A549 (cell line): Measurements from ENCODE around the gene WFIKKN1. TPM values are rescaled to one million over a fixed set of nuclear protein-coding genes. Genes with fewer than 3 reads are reported as not detected.

Experiments
- ATAC-seq, 2 experiments: fragments of 200-7000 bp in 1 of 2; fragments of >200 bp in 1 of 2; cut with Nextera tagmentation in 1 of 2; cut with Tn5 transposase in 1 of 2; 3 replicates each; pipeline versions ENCODE4 v1.8.0 to v1.9.1; 2018 to 2020; ENCODE audit warnings: mild to moderate bottlenecking in 1 of 2, moderate library complexity in 1 of 2
- CTCF ChIA-PET: fragments of 300-600 bp; sonication (Branson Sonifier 250); formaldehyde crosslinking; extraction: SDS; loops from one replicate; lab custom pipeline; 2021; ENCODE audit warnings: antibody characterized with exemption, inconsistent platforms; lab: Yijun Ruan, JAX
- POLR2A ChIA-PET: fragments of 350-600 bp; formaldehyde crosslinking; extraction: SDS; loops from one replicate; lab custom pipeline; 2021; ENCODE audit warnings: antibody characterized with exemption, inconsistent platforms; lab: Yijun Ruan, JAX
- DNase-seq, 2 experiments: peaks; one replicate each; pipeline versions ENCODE4 v3.0.0 to v3.0.0-alpha.2; 2011 to 2016; ENCODE audit warnings: low read depth in 1 of 2, low spot score in 1 of 2
- FAIRE-seq: peaks from 2 replicates; lab custom pipeline; 2011; peaks lifted over from hg19 to GRCh38; lab: Jason Lieb, UNC
- H3K27ac ChIP-seq, 2 experiments: fragments of >200 bp; sonication (Bioruptor Twin); formaldehyde crosslinking; 3 replicates each; pipeline ENCODE4 v1.5.1; 2016 to 2017
- H3K4me1 ChIP-seq: fragments of >200 bp; sonication (Bioruptor Twin); formaldehyde crosslinking; 3 replicates; pipeline ENCODE4 v1.6.1; 2016
- H3K4me2 ChIP-seq: fragments of >200 bp; sonication (Bioruptor Twin); formaldehyde crosslinking; 3 replicates; pipeline ENCODE4 v1.6.1; 2016
- H3K4me3 ChIP-seq: fragments of >200 bp; sonication (Bioruptor Twin); formaldehyde crosslinking; 3 replicates; pipeline ENCODE4 v1.5.1; 2016
- H3K9me3 ChIP-seq: fragments of >200 bp; sonication (Bioruptor Twin); formaldehyde crosslinking; 3 replicates; pipeline ENCODE4 v1.6.1; 2016
- BCL3 ChIP-seq: fragments of >200 bp; sonication (Bioruptor Twin); formaldehyde crosslinking; IDR thresholded peaks from 3 replicates; pipeline ENCODE4 v1.6.1; 2016
- BHLHE40 ChIP-seq: IDR thresholded peaks from 2 replicates; pipeline ENCODE4 v1.6.1; 2012; ENCODE audit warnings: low read depth, low read length, inconsistent platforms
- CBX2 ChIP-seq: fragments of 200-600 bp; sonication (generic); IDR thresholded peaks from 2 replicates; pipeline ENCODE4 v1.6.1; 2016; ENCODE audit warnings: low read depth, mild to moderate bottlenecking, borderline replicate concordance
- CEBPB ChIP-seq, 2 experiments: fragments of >200 bp in 1 of 2; sonication (Bioruptor Twin) in 1 of 2; formaldehyde crosslinking in 1 of 2; IDR thresholded peaks; 2 replicates each; pipeline ENCODE4 v1.6.1; 2012 to 2016
- EHMT2 ChIP-seq: fragments of 200-600 bp; sonication (generic); IDR thresholded peaks from 2 replicates; pipeline ENCODE4 v1.6.1; 2016; ENCODE audit warnings: antibody characterized with exemption, low read depth, mild to moderate bottlenecking, moderate library complexity
- GATA3 ChIP-seq: IDR thresholded peaks from 2 replicates; pipeline ENCODE4 v1.6.1; 2012; ENCODE audit warnings: borderline replicate concordance
- HDAC2 ChIP-seq: fragments of 200-600 bp; sonication (generic); IDR thresholded peaks from 2 replicates; pipeline ENCODE4 v1.6.1; 2016
- HEYL ChIP-seq: fragments of 250-450 bp; sonication (Bioruptor Pico); IDR thresholded peaks from 2 replicates; pipeline ENCODE4 v1.8.0; 2021; ENCODE audit warnings: mild to moderate bottlenecking, moderate library complexity
- HOXA7 ChIP-seq: fragments of 250-450 bp; sonication (Bioruptor Pico); IDR thresholded peaks from 2 replicates; pipeline ENCODE4 v1.5.0; 2020; ENCODE audit warnings: mild to moderate bottlenecking, moderate library complexity
- HOXB13 ChIP-seq: fragments of 250-450 bp; sonication (Bioruptor Pico); IDR thresholded peaks from 2 replicates; pipeline ENCODE4 v1.5.0; 2020; ENCODE audit warnings: low read depth, mild to moderate bottlenecking, moderate library complexity
- JUN ChIP-seq, 2 experiments: fragments of >200 bp; sonication (Bioruptor Twin); formaldehyde crosslinking; IDR thresholded peaks; 2 replicates in 1 of 2; 3 replicates in 1 of 2; pipeline ENCODE4 v1.6.1; 2016 to 2017
- JUNB ChIP-seq: fragments of >200 bp; sonication (Bioruptor Twin); formaldehyde crosslinking; IDR thresholded peaks from 2 replicates; pipeline ENCODE4 v1.6.1; 2016
- KDM5A ChIP-seq: fragments of 200-600 bp; sonication (generic); IDR thresholded peaks from 2 replicates; pipeline ENCODE4 v1.6.1; 2016; ENCODE audit warnings: antibody characterized with exemption, mild to moderate bottlenecking
- MAX ChIP-seq: IDR thresholded peaks from 2 replicates; pipeline ENCODE4 v1.6.1; 2012
- MAZ ChIP-seq: fragments of 150-350 bp; IDR thresholded peaks from 2 replicates; pipeline ENCODE4 v1.6.1; 2014; ENCODE audit warnings: antibody characterized with exemption, low read depth, low read length, borderline replicate concordance
- NFE2L2 ChIP-seq: fragments of 150-350 bp; conservative IDR thresholded peaks from 2 replicates; pipeline ENCODE4 v1.6.1; 2014; ENCODE audit warnings: low read length
- NPAS2 ChIP-seq: fragments of 250-450 bp; sonication (Bioruptor Pico); IDR thresholded peaks from 2 replicates; pipeline ENCODE4 v1.8.0; 2022; ENCODE audit warnings: mild to moderate bottlenecking, moderate library complexity, borderline replicate concordance
- NR3C1 ChIP-seq: fragments of >200 bp; sonication (Bioruptor Twin); formaldehyde crosslinking; IDR thresholded peaks from 3 replicates; pipeline ENCODE4 v1.6.1; 2017
- PBX3 ChIP-seq: IDR thresholded peaks from 2 replicates; pipeline ENCODE4 v1.6.1; 2012
- PHF8 ChIP-seq: fragments of 200-600 bp; sonication (generic); IDR thresholded peaks from 2 replicates; pipeline ENCODE4 v1.6.1; 2016; ENCODE audit warnings: low read depth, mild to moderate bottlenecking, antibody characterized with exemption, moderate library complexity, borderline replicate concordance
- POLR2AphosphoS2 ChIP-seq: conservative IDR thresholded peaks from 2 replicates; pipeline ENCODE4 v1.6.1; 2012; ENCODE audit warnings: low read length, improper control_type of control experiment, inconsistent platforms
- RAD21 ChIP-seq, 2 experiments: fragments of >200 bp in 1 of 2; sonication (Bioruptor Twin) in 1 of 2; formaldehyde crosslinking in 1 of 2; IDR thresholded peaks in 1 of 2; conservative IDR thresholded peaks in 1 of 2; 2 replicates in 1 of 2; 3 replicates in 1 of 2; pipeline ENCODE4 v1.6.1; 2012 to 2018; ENCODE audit warnings: inconsistent platforms in 1 of 2
- RFX5 ChIP-seq: fragments of 450-650 bp; IDR thresholded peaks from 2 replicates; pipeline ENCODE4 v1.7.1; 2014; ENCODE audit warnings: antibody characterized with exemption, mild to moderate bottlenecking, moderate library complexity
- SREBF2 ChIP-seq: fragments of 450-650 bp; IDR thresholded peaks from 2 replicates; pipeline ENCODE4 v1.6.1; 2014; ENCODE audit warnings: mild to moderate bottlenecking, moderate library complexity
- ZNF302 ChIP-seq: fragments of 250-450 bp; sonication (Bioruptor Pico); IDR thresholded peaks from 2 replicates; pipeline ENCODE4 v1.9.0; 2021; ENCODE audit warnings: inconsistent platforms, mild to moderate bottlenecking, moderate library complexity
- ZSCAN20 ChIP-seq: fragments of 250-450 bp; sonication (Bioruptor Pico); IDR thresholded peaks from 2 replicates; pipeline ENCODE4 v1.8.0; 2022; ENCODE audit warnings: mild to moderate bottlenecking, moderate library complexity
- WGBS: methylation state at CpG from one replicate; pipeline ENCODE4 v1.1.6; 2017; ENCODE audit errors: missing lambda C conversion rate; 5-methylcytosine and 5-hydroxymethylcytosine counted together
- polyA plus RNA-seq, 4 experiments: library from polyadenylated mRNA; depleted of rRNA in 3 of 4; stranded (reverse); fragments of >200 nt; fragmentation: RNase III in 1 of 4; extraction: RNeasy Plus Mini Kit Qiagen cat#74134 plus additional on column Dnase treatment in 1 of 4; gene quantifications; 2 replicates in 3 of 4; 3 replicates in 1 of 4; pipeline ENCODE4 v1.2.3, GENCODE V29; 2011 to 2017
- TF ChIP-seq, protein P1 (sequence below): fragments of 150-350 bp; IDR thresholded peaks from 2 replicates; pipeline ENCODE4 v1.6.1; 2014; ENCODE audit warnings: low read depth, mild to moderate bottlenecking, low read length
- TF ChIP-seq, protein P2 (sequence below): fragments of 250-450 bp; sonication (Bioruptor Pico); IDR thresholded peaks from 2 replicates; pipeline ENCODE4 v1.5.0; 2021; ENCODE audit warnings: mild to moderate bottlenecking, moderate library complexity, borderline replicate concordance

Gene WFIKKN1
- polyA plus RNA-seq, 2 of the 4 experiments (the other 2 are of a cell fraction) = 0.05 to 0.23 TPM

GRCh38 chr16:645852-646678 lies 15.3 kb downstream of the WFIKKN1 start (continued):
- TF ChIP-seq ZSCAN20 (CRISPR knock-in tag) = no peak
- TF ChIP-seq PBX3 = peak; percentile 35; the same call in 1 of the 2 replicates
- TF ChIP-seq MAX = no peak
- 0 out of 5 replicates have a peak, but pooled peaks of 1 of the 2 experiments have one; percentile 14 for TF ChIP-seq JUN (IDR thresholded peaks at IDR 0.05)
- TF ChIP-seq SREBF2 = no peak

GRCh38 chr16:646679-647172 lies 15.9 kb downstream of the WFIKKN1 start:
- peaks cover 50% of the 10 kb centered on the region for H3K4me1 ChIP-seq

DNA sequence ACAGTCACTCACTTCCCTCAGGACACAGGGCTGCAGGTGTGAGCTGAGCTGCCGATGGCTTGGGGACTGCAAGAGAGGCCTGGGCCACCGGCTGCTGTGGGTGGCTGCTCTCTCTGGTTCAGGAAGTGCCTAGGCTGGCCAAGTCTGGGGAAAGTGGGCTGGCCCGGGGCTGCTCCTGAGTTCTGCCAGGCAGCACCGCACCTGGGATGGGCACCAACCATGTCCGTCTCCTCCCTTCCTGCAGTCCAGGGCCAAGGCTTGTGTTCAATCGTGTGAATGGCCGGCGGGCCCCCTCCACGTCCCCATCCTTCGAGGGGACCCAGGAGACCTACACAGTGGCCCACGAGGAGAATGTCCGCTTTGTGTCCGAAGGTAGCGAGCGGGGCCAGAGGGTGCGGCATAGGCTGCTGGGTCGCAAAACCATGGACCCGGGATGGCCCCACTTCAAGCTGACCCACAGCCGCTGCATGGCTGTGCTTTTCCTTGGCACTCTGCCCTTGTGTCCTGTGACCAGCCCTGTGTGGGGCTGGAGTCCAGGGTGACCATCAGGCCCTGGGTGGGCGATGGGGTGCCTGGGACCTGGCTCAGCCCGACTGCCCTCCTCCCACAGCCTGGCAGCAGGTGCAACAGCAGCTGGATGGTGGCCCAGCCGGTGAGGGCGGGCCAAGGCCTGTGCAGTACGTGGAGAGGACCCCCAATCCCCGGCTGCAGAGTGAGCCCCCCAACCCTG lies 16.6 kb downstream of the WFIKKN1 start:
- peak overlapping the region; percentile 93 for H3K4me2 ChIP-seq
- ATAC-seq (no peak), DNase-seq (no peak), FAIRE-seq (no peak)
- H3K9me3 ChIP-seq = no peaks in the 10 kb centered on the region
- 93% methylated on average over 21 of the region's 25 CpGs for WGBS
- H3K4me3 ChIP-seq = no peak overlapping the region
- POLR2A ChIA-PET = no interaction called here
- H3K27ac ChIP-seq = peak overlapping the region in 1 of 2 experiments; percentile 99; a peak in 2 of 6 replicates
- CTCF ChIA-PET = interaction anchor here (1.0 to 6.1 kb wide), 10 partner anchors 9 to 76 kb away, joined by 3 to 64 read pairs (median 4); partner anchors contain the start of gene METTL26
- peaks cover 50% of the 10 kb centered on the region for H3K4me1 ChIP-seq
- TF ChIP-seq NR3C1 (no peak), HOXA7 (no peak), ZNF302 (CRISPR knock-in tag) (no peak), RAD21 (conservative IDR thresholded peaks at IDR 0.05 in 1 of 2, IDR thresholded peaks at IDR 0.05 in 1 of 2) (no peak), NFE2L2 (no peak), NPAS2 (CRISPR knock-in tag) (no peak), BCL3 (no peak), JUNB (no peak), RFX5 (no peak), BHLHE40 (no peak), CEBPB (IDR thresholded peaks at IDR 0.05) (no peak), MAZ (no peak)
- TF ChIP-seq, protein P1, sequence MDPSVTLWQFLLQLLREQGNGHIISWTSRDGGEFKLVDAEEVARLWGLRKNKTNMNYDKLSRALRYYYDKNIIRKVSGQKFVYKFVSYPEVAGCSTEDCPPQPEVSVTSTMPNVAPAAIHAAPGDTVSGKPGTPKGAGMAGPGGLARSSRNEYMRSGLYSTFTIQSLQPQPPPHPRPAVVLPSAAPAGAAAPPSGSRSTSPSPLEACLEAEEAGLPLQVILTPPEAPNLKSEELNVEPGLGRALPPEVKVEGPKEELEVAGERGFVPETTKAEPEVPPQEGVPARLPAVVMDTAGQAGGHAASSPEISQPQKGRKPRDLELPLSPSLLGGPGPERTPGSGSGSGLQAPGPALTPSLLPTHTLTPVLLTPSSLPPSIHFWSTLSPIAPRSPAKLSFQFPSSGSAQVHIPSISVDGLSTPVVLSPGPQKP = no peak
- TF ChIP-seq, protein P2, sequence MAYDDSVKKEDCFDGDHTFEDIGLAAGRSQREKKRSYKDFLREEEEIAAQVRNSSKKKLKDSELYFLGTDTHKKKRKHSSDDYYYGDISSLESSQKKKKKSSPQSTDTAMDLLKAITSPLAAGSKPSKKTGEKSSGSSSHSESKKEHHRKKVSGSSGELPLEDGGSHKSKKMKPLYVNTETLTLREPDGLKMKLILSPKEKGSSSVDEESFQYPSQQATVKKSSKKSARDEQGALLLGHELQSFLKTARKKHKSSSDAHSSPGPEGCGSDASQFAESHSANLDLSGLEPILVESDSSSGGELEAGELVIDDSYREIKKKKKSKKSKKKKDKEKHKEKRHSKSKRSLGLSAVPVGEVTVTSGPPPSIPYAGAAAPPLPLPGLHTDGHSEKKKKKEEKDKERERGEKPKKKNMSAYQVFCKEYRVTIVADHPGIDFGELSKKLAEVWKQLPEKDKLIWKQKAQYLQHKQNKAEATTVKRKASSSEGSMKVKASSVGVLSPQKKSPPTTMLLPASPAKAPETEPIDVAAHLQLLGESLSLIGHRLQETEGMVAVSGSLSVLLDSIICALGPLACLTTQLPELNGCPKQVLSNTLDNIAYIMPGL (CRISPR knock-in tag) = no peak

More at GRCh38 chr16:646679-647172, 15.9 kb downstream of the WFIKKN1 start:
- Histone ChIP-seq H3K4me3 (no peak overlapping the region), H3K4me2 (no peak overlapping the region)
- TF ChIP-seq, protein P2 (CRISPR knock-in tag) = no peak
- TF ChIP-seq BHLHE40 = no peak
- TF ChIP-seq EHMT2 = no peak
- TF ChIP-seq MAZ = no peak
- TF ChIP-seq CBX2 = no peak
- no peak for TF ChIP-seq PHF8
- TF ChIP-seq POLR2AphosphoS2 = no peak
- no peak for TF ChIP-seq HEYL (CRISPR knock-in tag)
- TF ChIP-seq HDAC2 = no peak
- TF ChIP-seq GATA3 = no peak
- no peak for TF ChIP-seq HOXB13 (CRISPR knock-in tag)
- no peak for TF ChIP-seq KDM5A
- TF ChIP-seq, all 56 proteins: peak for 0
- no peak for FAIRE-seq
- H3K9me3 ChIP-seq = no peaks in the 10 kb centered on the region
- no peak for ATAC-seq
- CTCF ChIA-PET = interaction anchor here (1.4 to 2.3 kb wide), 5 partner anchors 8 to 19 kb away, joined by 5 to 8 read pairs (median 5); no protein-coding TSS in a partner anchor
- WGBS = 90% methylated on average over 21 of the region's 22 CpGs
- H3K27ac ChIP-seq = peak overlapping the region in 1 of 2 experiments; percentile 46; a peak in 3 of 6 replicates
- DNase-seq = no peak
- POLR2A ChIA-PET = no interaction called here
